ENCODE data around the gene TIMP3.
A peak's percentile ranks its signal among the peaks of the same experiment; 100 is the strongest.
"Not testable (repeated sequence)": the region's sequence is repeated elsewhere in the genome, so short reads cannot be mapped to it uniquely, and the experiment has no call there.

Gene TIMP3

GRCh38 chr22:32852395-32853251, 51.1 kb downstream of the TIMP3 start:
- peak; percentile 26 for DNase-seq (ENCODE audit: low read depth, low spot score)

- DNase-seq (ENCODE audit: low read depth, low spot score), result no peak
These were observed 52.2 kb downstream of the TIMP3 start for GRCh38 chr22:32853662-32854061.

- peak; percentile 25 for DNase-seq (ENCODE audit: low read depth, low spot score)
These were observed 52.9 kb downstream of the TIMP3 start for GRCh38 chr22:32854351-32854804.

GRCh38 chr22:32855045-32855756, 53.7 kb downstream of the TIMP3 start:
- no peak for DNase-seq (ENCODE audit: low read depth, low spot score)

- DNase-seq (ENCODE audit: low read depth, low spot score), result no peak
These were observed 56.7 kb downstream of the TIMP3 start for GRCh38 chr22:32858121-32858703.

GRCh38 chr22:32858957-32859356, 57.5 kb downstream of the TIMP3 start:
- DNase-seq (ENCODE audit: low read depth, low spot score), result no peak

GRCh38 chr22:32859743-32860142, 58.2 kb downstream of the TIMP3 start:
- DNase-seq (ENCODE audit: low read depth, low spot score), result no peak

GRCh38 chr22:32861330-32861729, 59.8 kb downstream of the TIMP3 start:
- no peak for DNase-seq (ENCODE audit: low read depth, low spot score)

- DNase-seq (ENCODE audit: low read depth, low spot score), result no peak
These were observed 60.6 kb downstream of the TIMP3 start for GRCh38 chr22:32862083-32862482.

GRCh38 chr22:32862936-32863661, 61.6 kb downstream of the TIMP3 start:
- DNase-seq (ENCODE audit: low read depth, low spot score), result no peak

- DNase-seq (ENCODE audit: low read depth, low spot score), result no peak
These were observed 62.5 kb downstream of the TIMP3 start for GRCh38 chr22:32864041-32864440.

- DNase-seq (ENCODE audit: low read depth, low spot score), result no peak
These were observed 63.1 kb downstream of the TIMP3 start for GRCh38 chr22:32864596-32864995.

- no peak for DNase-seq (ENCODE audit: low read depth, low spot score)
These were observed 65.4 kb downstream of the TIMP3 start for GRCh38 chr22:32866953-32867352.

GRCh38 chr22:32868946-32869345, 67.4 kb downstream of the TIMP3 start:
- DNase-seq (ENCODE audit: low read depth, low spot score), result no peak

GRCh38 chr22:32870474-32870873, 69.0 kb downstream of the TIMP3 start:
- no peak for DNase-seq (ENCODE audit: low read depth, low spot score)

GRCh38 chr22:32873604-32874003, 72.1 kb downstream of the TIMP3 start:
- DNase-seq (ENCODE audit: low read depth, low spot score), result not testable (repeated sequence)

- no peak for DNase-seq (ENCODE audit: low read depth, low spot score)
These were observed 72.9 kb downstream of the TIMP3 start for GRCh38 chr22:32874385-32874784.

GRCh38 chr22:32874976-32875375, 73.5 kb downstream of the TIMP3 start:
- no peak for DNase-seq (ENCODE audit: low read depth, low spot score)

GRCh38 chr22:32876516-32876915, 75.0 kb downstream of the TIMP3 start:
- no peak for DNase-seq (ENCODE audit: low read depth, low spot score)

GRCh38 chr22:32877196-32877595, 75.7 kb downstream of the TIMP3 start:
- DNase-seq (ENCODE audit: low read depth, low spot score), result no peak

- DNase-seq (ENCODE audit: low read depth, low spot score), result no peak
These were observed 78.0 kb downstream of the TIMP3 start for GRCh38 chr22:32879550-32879949.

GRCh38 chr22:32880061-32880460, 78.6 kb downstream of the TIMP3 start:
- DNase-seq (ENCODE audit: low read depth, low spot score), result no peak
